A549 treated with DMSO at 1 μM for 4 hours (cell line): Measurements from ENCODE around the gene PRRX2. TPM values are rescaled to one million over a fixed set of nuclear protein-coding genes. Genes with fewer than 3 reads are reported as not detected.

Source experiments
- total RNA-seq: library from RNA; stranded (reverse); fragments of 200-300 nt; extraction: Qiagen RNA extraction; gene quantifications from 5 replicates; pipeline ENCODE4 v1.2.3, GENCODE V29; 2022; ENCODE audit warnings: low read depth

Gene PRRX2
- total RNA-seq, result 2.8 to 7.8 TPM (median 5.9 TPM) in 5 replicates

DNA sequence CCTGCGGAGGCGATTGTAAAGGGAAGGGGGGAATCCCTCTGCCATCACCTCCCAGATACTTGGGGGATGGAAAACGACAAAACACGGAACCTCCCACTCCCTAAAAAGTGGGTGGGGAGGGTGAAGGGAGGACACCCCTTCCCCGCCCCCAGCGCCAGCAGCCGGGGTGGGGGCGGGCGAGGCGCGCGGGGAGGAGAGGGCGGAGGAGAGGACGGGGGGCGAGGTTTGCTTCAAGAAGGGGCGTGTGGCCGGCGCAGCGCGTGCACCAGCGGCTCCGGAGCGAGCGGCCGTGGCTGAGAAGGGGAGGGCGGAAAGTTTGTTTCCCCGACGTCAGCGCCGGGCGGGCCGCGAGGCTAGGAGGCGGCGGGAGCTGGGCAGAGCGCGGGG, at the start of gene PRRX2:
TSS of gene PRRX2 (plus strand) at position 259 of the 387 bp plus-strand sequence. CDS start 221 bp downstream, outside the sequence.

GRCh38 chr9:129620669-129621295, 44.7 kb upstream of the PRRX2 start, which contains the start of gene C9orf50:
C9orf50 (minus strand) TSS chr9:129621101; CDS start chr9:129620574, 527 bp downstream.

DNA sequence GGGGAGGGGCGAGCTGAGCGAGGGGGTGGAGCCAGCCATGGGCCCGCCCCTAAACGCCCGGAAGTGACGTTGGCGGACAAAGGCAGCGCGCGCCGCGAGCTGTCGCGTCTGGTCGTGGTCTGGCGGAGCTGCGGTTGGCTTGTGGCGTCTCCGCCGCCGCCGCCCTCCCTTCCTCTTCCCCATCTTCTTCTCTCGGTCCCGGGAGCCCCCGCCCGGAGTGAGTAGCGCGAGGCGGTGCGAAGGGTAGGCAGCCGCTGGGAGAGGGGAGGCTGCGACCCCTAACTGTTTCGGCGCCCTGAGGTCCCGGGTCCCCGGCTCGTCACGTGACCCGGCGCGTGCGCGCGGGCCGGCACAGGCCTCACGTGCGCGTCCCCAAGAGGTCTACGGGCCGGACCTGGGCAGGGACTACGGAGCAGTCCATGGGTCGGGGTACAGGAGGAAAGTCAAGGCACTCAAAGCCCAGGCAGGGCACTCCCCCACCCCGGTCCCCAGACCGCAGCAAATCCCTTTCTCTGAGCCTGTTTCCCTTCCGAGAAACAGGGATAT, 39.3 kb upstream of the PRRX2 start, which contains the start of gene NTMT1:
TSS of gene NTMT1 (plus strand) at position 85 of the 546 bp plus-strand sequence. CDS start 6,541 bp downstream, outside the sequence.

GRCh38 chr9:129641750-129642585, 23.5 kb upstream of the PRRX2 start, which contains the start of gene ASB6:
ASB6 (minus strand) TSS chr9:129642151; CDS start chr9:129641999, 152 bp downstream.

GRCh38 chr9:129752900-129753729, 87.7 kb downstream of the PRRX2 start, which contains the start of gene PTGES:
PTGES (minus strand) TSS chr9:129753042; CDS start chr9:129753012, 30 bp downstream.

Other genes with a start within 250 kb of the PRRX2 start
- 0.08 TPM in 1 of 5 replicates, not detected in the others for gene C9orf50, start 44.5 kb upstream of the PRRX2 start, total RNA-seq
- 91.2 to 107 TPM (median 95.0 TPM) in 5 replicates for gene NTMT1, start 39.5 kb upstream of the PRRX2 start, total RNA-seq
- gene ASB6, start 23.5 kb upstream of the PRRX2 start, total RNA-seq, result 22.0 to 25.5 TPM (median 24.9 TPM) in 5 replicates
- 91.3 to 105 TPM (median 100 TPM) in 5 replicates for gene PTGES, start 87.4 kb downstream of the PRRX2 start, total RNA-seq
- gene TOR1B, start 137.5 kb downstream of the PRRX2 start, total RNA-seq, result 21.3 to 26.1 TPM (median 24.7 TPM) in 5 replicates
- 57.3 to 66.4 TPM (median 65.0 TPM) in 5 replicates for gene TOR1A, start 158.5 kb downstream of the PRRX2 start, total RNA-seq
- gene C9orf78, start 169.6 kb downstream of the PRRX2 start, total RNA-seq, result 47.8 to 58.0 TPM (median 52.0 TPM) in 5 replicates
- gene USP20, start 169.8 kb downstream of the PRRX2 start, total RNA-seq, result 5.3 to 6.3 TPM (median 5.6 TPM) in 5 replicates